Measurements from ENCODE around the gene AGAP1. TPM values are rescaled to one million over a fixed set of nuclear protein-coding genes. Genes with fewer than 3 reads are reported as not detected.

The AGAP1 gene
- total and polyA plus RNA-seq, 10 donors = 1.1 to 26.6 (median 11.3) TPM

DNA sequence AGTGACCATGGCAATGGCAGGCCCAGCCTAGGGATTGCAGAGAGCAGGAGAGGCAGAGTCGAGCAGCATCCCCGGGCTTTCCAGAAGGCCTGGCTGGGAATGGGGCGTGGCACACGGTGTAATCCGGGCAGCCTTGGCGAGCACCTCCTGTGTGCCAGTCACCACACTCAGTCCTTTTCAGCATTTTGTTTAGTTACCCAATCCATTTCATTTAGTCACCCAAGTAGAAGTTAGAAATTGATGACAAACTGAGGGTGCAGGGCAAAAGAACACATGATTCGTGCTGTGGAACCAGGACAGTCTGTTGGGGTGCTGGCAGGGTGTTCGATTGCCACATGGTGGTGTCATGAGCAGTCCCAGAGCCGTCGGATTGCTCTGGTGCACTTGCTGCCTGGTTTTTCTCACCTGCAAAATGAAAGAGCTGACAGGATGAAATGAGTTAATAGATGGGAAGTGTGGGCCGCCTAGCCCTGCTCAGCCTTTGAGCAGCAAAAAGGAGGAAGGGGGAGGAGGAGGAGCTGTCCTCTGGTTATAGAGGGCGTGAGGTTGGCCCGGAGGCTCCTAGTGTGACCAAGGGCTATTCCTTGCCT is 299.4 kb downstream of the AGAP1 start:
- 60 to 67% (median 63%) methylated on average over 13 of the region's 13 CpGs for WGBS, 5 donors
- intact Hi-C loops (cut with DNase I; ENCODE audit: low total_unique reads) = no loop called here
- TF ChIP-seq, protein P1, sequence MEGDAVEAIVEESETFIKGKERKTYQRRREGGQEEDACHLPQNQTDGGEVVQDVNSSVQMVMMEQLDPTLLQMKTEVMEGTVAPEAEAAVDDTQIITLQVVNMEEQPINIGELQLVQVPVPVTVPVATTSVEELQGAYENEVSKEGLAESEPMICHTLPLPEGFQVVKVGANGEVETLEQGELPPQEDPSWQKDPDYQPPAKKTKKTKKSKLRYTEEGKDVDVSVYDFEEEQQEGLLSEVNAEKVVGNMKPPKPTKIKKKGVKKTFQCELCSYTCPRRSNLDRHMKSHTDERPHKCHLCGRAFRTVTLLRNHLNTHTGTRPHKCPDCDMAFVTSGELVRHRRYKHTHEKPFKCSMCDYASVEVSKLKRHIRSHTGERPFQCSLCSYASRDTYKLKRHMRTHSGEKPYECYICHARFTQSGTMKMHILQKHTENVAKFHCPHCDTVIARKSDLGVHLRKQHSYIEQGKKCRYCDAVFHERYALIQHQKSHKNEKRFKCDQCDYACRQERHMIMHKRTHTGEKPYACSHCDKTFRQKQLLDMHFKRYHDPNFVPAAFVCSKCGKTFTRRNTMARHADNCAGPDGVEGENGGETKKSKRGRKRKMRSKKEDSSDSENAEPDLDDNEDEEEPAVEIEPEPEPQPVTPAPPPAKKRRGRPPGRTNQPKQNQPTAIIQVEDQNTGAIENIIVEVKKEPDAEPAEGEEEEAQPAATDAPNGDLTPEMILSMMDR (IDR thresholded peaks at IDR 0.05 in 8 of 11, conservative IDR thresholded peaks at IDR 0.05 in 3 of 11) = peak in 1 of 11 experiments; percentile 14
- no peak for TF ChIP-seq POLR2AphosphoS5 (IDR thresholded peaks at IDR 0.05)

DNA sequence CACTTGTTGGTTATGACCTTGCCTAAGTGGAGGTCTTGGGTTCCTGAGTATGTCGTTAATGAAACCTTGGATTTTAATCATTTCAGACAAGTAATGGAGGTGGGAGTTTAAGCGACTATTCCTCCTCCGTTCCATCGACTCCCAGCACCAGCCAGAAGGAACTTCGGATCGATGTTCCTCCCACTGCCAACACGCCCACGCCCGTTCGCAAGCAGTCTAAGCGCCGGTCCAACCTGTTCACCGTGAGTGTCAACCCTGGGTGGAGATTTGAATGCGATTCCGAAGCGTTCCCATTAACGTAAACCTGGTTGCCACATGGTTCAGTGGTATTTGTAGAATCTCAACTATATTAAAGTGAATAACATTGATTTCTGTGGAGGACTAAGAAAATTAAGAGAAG is 305.4 kb downstream of the AGAP1 start:
- Histone ChIP-seq H3K4me1 (no peaks in the 10 kb centered on the region), H3K4me3 (no peak overlapping the region), H3K27ac (no peak overlapping the region), H3K36me3 (peaks cover 0 to 23% (median 0%) of the 10 kb centered on the region in 6 donors), H3K9me3 (no peaks in the 10 kb centered on the region), H3K27me3 (replicated peaks in 1 of 7) (no peaks in the 10 kb centered on the region)
- DNase-seq = no peak
- WGBS, 5 donors = 92 to 95% (median 92%) methylated on average over 17 of the region's 17 CpGs
- intact Hi-C loops (cut with DNase I; ENCODE audit: low total_unique reads) = no loop called here
- TF ChIP-seq, protein P1 (IDR thresholded peaks at IDR 0.05 in 8 of 11, conservative IDR thresholded peaks at IDR 0.05 in 3 of 11) = no peak
- TF ChIP-seq POLR2A (IDR thresholded peaks at IDR 0.05) (no peak), POLR2AphosphoS5 (IDR thresholded peaks at IDR 0.05) (no peak)

More for the DNA sequence above, 299.4 kb downstream of the AGAP1 start:
- Histone ChIP-seq H3K9me3 (no peaks in the 10 kb centered on the region), H3K4me1 (no peaks in the 10 kb centered on the region), H3K36me3 (no peaks in the 10 kb centered on the region), H3K27ac (no peak overlapping the region), H3K27me3 (replicated peaks in 1 of 7) (peaks cover 0 to 12% (median 0%) of the 10 kb centered on the region in 7 donors), H3K4me3 (no peak overlapping the region)
- DNase-seq = peak; percentile 64

DNA sequence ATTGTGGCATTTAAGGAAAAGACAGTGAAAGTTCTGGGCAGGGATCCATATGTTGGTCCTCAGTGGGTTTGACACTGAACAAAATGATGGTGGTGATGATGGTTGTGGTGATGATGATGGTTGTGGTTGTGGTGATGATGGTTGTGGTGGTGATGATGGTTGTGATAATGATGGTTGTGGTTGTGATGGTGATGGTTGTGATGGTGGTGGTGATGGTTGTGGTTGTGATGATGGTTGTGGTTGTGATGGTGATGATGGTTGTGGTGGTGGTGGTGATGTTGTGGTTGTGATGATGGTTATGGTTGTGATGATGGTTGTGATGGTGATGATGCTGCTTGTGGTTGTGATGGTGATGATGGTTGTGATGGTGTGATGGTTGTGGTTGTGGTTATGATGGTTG is 308.7 kb downstream of the AGAP1 start:
- H3K4me1 ChIP-seq = no peaks in the 10 kb centered on the region
- H3K27ac ChIP-seq = no peak overlapping the region
- H3K27me3 ChIP-seq (replicated peaks in 1 of 7) = no peaks in the 10 kb centered on the region
- no peaks in the 10 kb centered on the region for H3K9me3 ChIP-seq
- peaks cover 0 to 29% (median 0%) of the 10 kb centered on the region in 6 donors for H3K36me3 ChIP-seq
- DNase-seq = no peak
- no peak overlapping the region for H3K4me3 ChIP-seq
- no peak for TF ChIP-seq POLR2A (IDR thresholded peaks at IDR 0.05)
- TF ChIP-seq, protein P1 (IDR thresholded peaks at IDR 0.05 in 8 of 11, conservative IDR thresholded peaks at IDR 0.05 in 3 of 11) = no peak
- TF ChIP-seq POLR2AphosphoS5 (IDR thresholded peaks at IDR 0.05) = no peak
- intact Hi-C loops (cut with DNase I; ENCODE audit: low total_unique reads) = no loop called here

DNA sequence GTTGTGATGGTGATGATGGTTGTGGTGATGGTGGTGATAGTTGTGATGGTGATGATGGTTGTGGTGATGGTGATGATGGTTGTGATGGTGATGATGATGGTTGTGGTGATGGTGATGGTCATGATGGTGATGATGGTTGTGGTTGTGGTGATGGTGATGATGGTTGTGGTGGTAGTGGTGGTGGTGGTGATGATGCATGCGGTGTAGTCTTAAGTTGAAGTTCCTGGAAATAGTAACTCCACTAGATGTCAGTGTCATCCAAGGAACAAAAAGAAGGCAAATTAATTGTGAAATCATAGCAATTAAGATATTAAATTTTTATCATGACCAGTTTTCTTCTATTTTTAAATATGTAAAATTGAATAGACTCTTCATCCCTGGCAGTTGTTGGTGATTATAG is 309.2 kb downstream of the AGAP1 start:
- intact Hi-C loops (cut with DNase I; ENCODE audit: low total_unique reads) = no loop called here
- no peak for DNase-seq
- TF ChIP-seq, protein P1 (IDR thresholded peaks at IDR 0.05 in 8 of 11, conservative IDR thresholded peaks at IDR 0.05 in 3 of 11) = peak in 1 of 11 experiments; percentile 12
- TF ChIP-seq POLR2A (IDR thresholded peaks at IDR 0.05) = no peak
- H3K4me1 ChIP-seq = no peaks in the 10 kb centered on the region
- H3K36me3 ChIP-seq = peaks cover 0 to 34% (median 0%) of the 10 kb centered on the region in 6 donors
- no peak overlapping the region for H3K27ac ChIP-seq
- no peak overlapping the region for H3K4me3 ChIP-seq
- WGBS, 5 donors = 74 to 96% (median 86%) methylated on average over 1 of the region's 1 CpG
- no peaks in the 10 kb centered on the region for H3K27me3 ChIP-seq (replicated peaks in 1 of 7)
- H3K9me3 ChIP-seq = no peaks in the 10 kb centered on the region

Data from spleen (tissue), 11 donors.